Measurements from ENCODE around the gene UPF2. TPM values are rescaled to one million over a fixed set of nuclear protein-coding genes. Genes with fewer than 3 reads are reported as not detected.

UPF2 gene
- total and polyA plus RNA-seq, 4 donors, result 7.4 to 36.4 (median 13.3) TPM

GRCh38 chr10:11901833-11902475 lies 140.7 kb downstream of the UPF2 start:
- Histone ChIP-seq H3K27ac (ENCODE audit: low read depth in 1 of 2, low read length in 1 of 2) (no peak overlapping the region), H3K9me3 (ENCODE audit: control insufficient read depth in 4 of 4, insufficient read depth in 3 of 4, low read length in 3 of 4) (peaks cover 0 to 2% (median 0%) of the 10 kb centered on the region in 4 donors), H3K4me1 (ENCODE audit: control insufficient read depth in 5 of 5, insufficient read depth in 5 of 5, low read length in 5 of 5) (peaks cover 0 to 9% (median 4%) of the 10 kb centered on the region in 5 donors), H3K27me3 (ENCODE audit: control insufficient read depth in 3 of 3, insufficient read depth in 3 of 3, low read length in 2 of 3) (no peaks in the 10 kb centered on the region), H3K4me3 (no peak overlapping the region), H3K36me3 (ENCODE audit: control insufficient read depth in 4 of 4, insufficient read depth in 4 of 4, low read length in 4 of 4) (no peaks in the 10 kb centered on the region), H3K9ac (ENCODE audit: insufficient read depth in 1 of 2, low read length in 2 of 2) (no peak overlapping the region)
- no peak for TF ChIP-seq CTCF (IDR thresholded peaks at IDR 0.05; ENCODE audit: control extremely low read depth, extremely low read depth)
- 69% methylated on average over 23 of the region's 23 CpGs for WGBS, 2 donors
- ATAC-seq (ENCODE audit: insufficient read depth, low FRiP score) (no peak), DNase-seq (peak in 1 of 3 donors; percentile 11)

GRCh38 chr10:11901454-11901832 lies 141.2 kb downstream of the UPF2 start:
- Histone ChIP-seq H3K27ac (ENCODE audit: low read depth in 1 of 2, low read length in 1 of 2) (no peak overlapping the region), H3K4me3 (no peak overlapping the region), H3K9me3 (ENCODE audit: control insufficient read depth in 4 of 4, insufficient read depth in 3 of 4, low read length in 3 of 4) (peaks cover 0 to 2% (median 0%) of the 10 kb centered on the region in 4 donors), H3K36me3 (ENCODE audit: control insufficient read depth in 4 of 4, insufficient read depth in 4 of 4, low read length in 4 of 4) (no peaks in the 10 kb centered on the region), H3K27me3 (ENCODE audit: control insufficient read depth in 3 of 3, insufficient read depth in 3 of 3, low read length in 2 of 3) (no peaks in the 10 kb centered on the region), H3K9ac (ENCODE audit: insufficient read depth in 1 of 2, low read length in 2 of 2) (no peak overlapping the region), H3K4me1 (ENCODE audit: control insufficient read depth in 5 of 5, insufficient read depth in 5 of 5, low read length in 5 of 5) (peaks cover 0 to 9% (median 4%) of the 10 kb centered on the region in 5 donors)
- no peak for TF ChIP-seq CTCF (IDR thresholded peaks at IDR 0.05; ENCODE audit: control extremely low read depth, extremely low read depth)
- no peak for DNase-seq
- WGBS, 2 donors, result 43 to 49% methylated on average over 7 of the region's 7 CpGs
- ATAC-seq (ENCODE audit: insufficient read depth, low FRiP score), result no peak

- no peak overlapping the region for H3K27ac ChIP-seq (ENCODE audit: low read depth in 1 of 2, low read length in 1 of 2)
- TF ChIP-seq CTCF (IDR thresholded peaks at IDR 0.05; ENCODE audit: control extremely low read depth, extremely low read depth), result no peak
- WGBS, 2 donors, result 95 to 98% methylated on average over 6 of the region's 6 CpGs
These were observed 141.6 kb downstream of the UPF2 start for GRCh38 chr10:11901036-11901301.

More at GRCh38 chr10:11901036-11901301, 141.6 kb downstream of the UPF2 start:
- peaks cover 0 to 2% (median 0%) of the 10 kb centered on the region in 4 donors for H3K9me3 ChIP-seq (ENCODE audit: control insufficient read depth in 4 of 4, insufficient read depth in 3 of 4, low read length in 3 of 4)
- no peak overlapping the region for H3K9ac ChIP-seq (ENCODE audit: insufficient read depth in 1 of 2, low read length in 2 of 2)
- no peaks in the 10 kb centered on the region for H3K27me3 ChIP-seq (ENCODE audit: control insufficient read depth in 3 of 3, insufficient read depth in 3 of 3, low read length in 2 of 3)
- no peak overlapping the region for H3K4me3 ChIP-seq
- H3K4me1 ChIP-seq (ENCODE audit: control insufficient read depth in 5 of 5, insufficient read depth in 5 of 5, low read length in 5 of 5), result peaks cover 0 to 9% (median 4%) of the 10 kb centered on the region in 5 donors
- DNase-seq, result no peak
- no peak for ATAC-seq (ENCODE audit: insufficient read depth, low FRiP score)
- H3K36me3 ChIP-seq (ENCODE audit: control insufficient read depth in 4 of 4, insufficient read depth in 4 of 4, low read length in 4 of 4), result no peaks in the 10 kb centered on the region

Data from lung (tissue), 12 donors.